Posterior vena cava (tissue), 2 donors: ENCODE measurements around the gene PPP1R16B. TPM values are rescaled to one million over a fixed set of nuclear protein-coding genes. Genes with fewer than 3 reads are reported as not detected.

Experiments used
- DNase-seq: peaks from one replicate; pipeline ENCODE4 v3.0.0-alpha.2; 2020; ENCODE audit warnings: low spot score
- intact Hi-C, 2 donors: fragments of 100-400 bp; cut with DNase I; formaldehyde crosslinking; loops; one replicate each; pipeline versions ENCODE4 v1.14.1 to v1.14.2; 2022 to 2023
- total RNA-seq, 2 donors: library from RNA; stranded (reverse); fragmentation: NEBNext Ultra II Directional; extraction: Animal tissue kit (Norgen Biotek cat#: 25700); gene quantifications; one replicate each; pipeline ENCODE4 v1.2.1, GENCODE V29; 2021
- donor health status: DM: yes; HTN: yes; CAD: no.
- donor health status: DM: yes; HTN: yes; CAD: no.

Gene PPP1R16B
- total RNA-seq, 2 donors from 2014 or later, result 8.5 to 11.7 TPM

GRCh38 chr20:38866265-38867061, 61.0 kb downstream of the PPP1R16B start:
- intact Hi-C loops, result no loop called here
- DNase-seq, result peak; percentile 78

GRCh38 chr20:38867062-38867359, 61.5 kb downstream of the PPP1R16B start:
- DNase-seq, result peak; percentile 14
- intact Hi-C loops, result no loop called here

GRCh38 chr20:38870733-38871559, 65.4 kb downstream of the PPP1R16B start:
- DNase-seq, result peak; percentile 61
- intact Hi-C loops, result no loop called here

- DNase-seq, result peak; percentile 14
- intact Hi-C loops, result no loop called here
These were observed 66.1 kb downstream of the PPP1R16B start for GRCh38 chr20:38871560-38871953.

GRCh38 chr20:38872036-38872435, 66.5 kb downstream of the PPP1R16B start:
- DNase-seq, result peak; percentile 25
- intact Hi-C loops, result no loop called here

- intact Hi-C loops, result no loop called here
- peak; percentile 58 for DNase-seq
These were observed 67.1 kb downstream of the PPP1R16B start for GRCh38 chr20:38872491-38873049.

GRCh38 chr20:38873050-38873581, 67.6 kb downstream of the PPP1R16B start:
- intact Hi-C loops, result no loop called here

GRCh38 chr20:38874460-38875174, 69.1 kb downstream of the PPP1R16B start:
- DNase-seq, result peak; percentile 9
- intact Hi-C loops, result no loop called here

More at GRCh38 chr20:38873050-38873581, 67.6 kb downstream of the PPP1R16B start:
- peak; percentile 49 for DNase-seq

- DNase-seq, result peak; percentile 63
- intact Hi-C loops, result no loop called here
These were observed 69.9 kb downstream of the PPP1R16B start for GRCh38 chr20:38875175-38875993.

- intact Hi-C loops, result no loop called here
- DNase-seq, result peak; percentile 28
These were observed 72.0 kb downstream of the PPP1R16B start for GRCh38 chr20:38877483-38877882.

- DNase-seq, result peak; percentile 22
- intact Hi-C loops, result no loop called here
These were observed 73.4 kb downstream of the PPP1R16B start for GRCh38 chr20:38878866-38879265.

- intact Hi-C loops, result no loop called here
- DNase-seq, result peak; percentile 69
These were observed 75.6 kb downstream of the PPP1R16B start for GRCh38 chr20:38880952-38881735.

GRCh38 chr20:38881806-38882440, 76.4 kb downstream of the PPP1R16B start:
- intact Hi-C loops, result no loop called here
- peak; percentile 19 for DNase-seq

GRCh38 chr20:38882600-38882999, 77.1 kb downstream of the PPP1R16B start:
- peak; percentile 2 for DNase-seq
- intact Hi-C loops, result no loop called here

- intact Hi-C loops, result no loop called here
- DNase-seq, result peak; percentile 76
These were observed 77.8 kb downstream of the PPP1R16B start for GRCh38 chr20:38883081-38883980.

GRCh38 chr20:38883981-38884733, 78.7 kb downstream of the PPP1R16B start:
- peak; percentile 26 for DNase-seq
- intact Hi-C loops, result no loop called here
